GM21786 (cell line): Measurements from ENCODE around the gene NPY.

Experiments used
- ATAC-seq: cut with Tn5 transposase; IDR thresholded peaks from one replicate; pipeline ENCODE4 v1.9.1; 2021; ENCODE audit not compliant: unreplicated experiment

The NPY gene

GRCh38 chr7:24312588-24312987, 28.6 kb downstream of the NPY start:
- ATAC-seq = no peak

GRCh38 chr7:24313777-24314176, 29.8 kb downstream of the NPY start:
- ATAC-seq = no peak

- no peak for ATAC-seq
Measured at GRCh38 chr7:24316340-24316739, 32.4 kb downstream of the NPY start.

- no peak for ATAC-seq
Measured at GRCh38 chr7:24318326-24318725, 34.3 kb downstream of the NPY start.

GRCh38 chr7:24319209-24319608, 35.2 kb downstream of the NPY start:
- no peak for ATAC-seq

- ATAC-seq = no peak
Measured at GRCh38 chr7:24323961-24324480, 40.0 kb downstream of the NPY start.

GRCh38 chr7:24325708-24326107, 41.7 kb downstream of the NPY start:
- ATAC-seq = peak; percentile 87

- no peak for ATAC-seq
Measured at GRCh38 chr7:24328050-24328449, 44.1 kb downstream of the NPY start.

- no peak for ATAC-seq
Measured at GRCh38 chr7:24328894-24329293, 44.9 kb downstream of the NPY start.

GRCh38 chr7:24334012-24334411, 50.0 kb downstream of the NPY start:
- no peak for ATAC-seq

- ATAC-seq = no peak
Measured at GRCh38 chr7:24334627-24335026, 50.6 kb downstream of the NPY start.

- ATAC-seq = no peak
Measured at GRCh38 chr7:24336461-24336860, 52.5 kb downstream of the NPY start.

GRCh38 chr7:24337180-24337579, 53.2 kb downstream of the NPY start:
- no peak for ATAC-seq

- no peak for ATAC-seq
Measured at GRCh38 chr7:24339575-24339974, 55.6 kb downstream of the NPY start.

- ATAC-seq = no peak
Measured at GRCh38 chr7:24340727-24341126, 56.7 kb downstream of the NPY start.
